ENCODE measurements around the gene ASTN2.
A peak's percentile ranks its signal among the peaks of the same experiment; 100 is the strongest.

The ASTN2 gene

GRCh38 chr9:116389541-116390302 is 1025.1 kb downstream of the ASTN2 start:
- no peak for TF ChIP-seq CTCF (IDR thresholded peaks at IDR 0.05; ENCODE audit: low read depth, low read length, missing control alignments)
- Histone ChIP-seq H3K27me3 (replicated peaks) (no peaks in the 10 kb centered on the region), H3K36me3 (replicated peaks) (peaks cover 91% of the 10 kb centered on the region), H3K27ac (no peak overlapping the region), H3K4me3 (ENCODE audit: low read depth, low read length) (no peak overlapping the region)
- in situ Hi-C loops (cut with HindIII; ENCODE audit: low pct_ligation_motif_present, low sequenced_read_pairs): no loop called here
- DNase-seq: no peak

- Histone ChIP-seq H3K27me3 (replicated peaks) (no peaks in the 10 kb centered on the region), H3K36me3 (replicated peaks) (peaks cover 87% of the 10 kb centered on the region), H3K4me3 (ENCODE audit: low read depth, low read length) (no peak overlapping the region), H3K27ac (no peak overlapping the region)
- no peak for DNase-seq
- TF ChIP-seq CTCF (IDR thresholded peaks at IDR 0.05; ENCODE audit: low read depth, low read length, missing control alignments): no peak
- in situ Hi-C loops (cut with HindIII; ENCODE audit: low pct_ligation_motif_present, low sequenced_read_pairs): no loop called here
These were observed 1026.7 kb downstream of the ASTN2 start for GRCh38 chr9:116387934-116388698.

- peak; percentile 35 for DNase-seq
- TF ChIP-seq CTCF (IDR thresholded peaks at IDR 0.05; ENCODE audit: low read depth, low read length, missing control alignments): no peak
- H3K27ac ChIP-seq: no peak overlapping the region
- peaks cover 88% of the 10 kb centered on the region for H3K36me3 ChIP-seq (replicated peaks)
- in situ Hi-C loops (cut with HindIII; ENCODE audit: low pct_ligation_motif_present, low sequenced_read_pairs): no loop called here
- H3K4me3 ChIP-seq (ENCODE audit: low read depth, low read length): no peak overlapping the region
- no peaks in the 10 kb centered on the region for H3K27me3 ChIP-seq (replicated peaks)
These were observed 1030.9 kb downstream of the ASTN2 start for GRCh38 chr9:116383936-116384335.

- TF ChIP-seq CTCF (IDR thresholded peaks at IDR 0.05; ENCODE audit: low read depth, low read length, missing control alignments): no peak
- in situ Hi-C loops (cut with HindIII; ENCODE audit: low pct_ligation_motif_present, low sequenced_read_pairs): no loop called here
- Histone ChIP-seq H3K27me3 (replicated peaks) (no peaks in the 10 kb centered on the region), H3K27ac (no peak overlapping the region), H3K36me3 (replicated peaks) (peaks cover 88% of the 10 kb centered on the region), H3K4me3 (ENCODE audit: low read depth, low read length) (no peak overlapping the region)
- no peak for DNase-seq
These were observed 1031.7 kb downstream of the ASTN2 start for GRCh38 chr9:116383133-116383532.

- Histone ChIP-seq H3K4me3 (ENCODE audit: low read depth, low read length) (no peak overlapping the region), H3K27me3 (replicated peaks) (no peaks in the 10 kb centered on the region), H3K27ac (no peak overlapping the region), H3K36me3 (replicated peaks) (peaks cover 86% of the 10 kb centered on the region)
- DNase-seq: no peak
- in situ Hi-C loops (cut with HindIII; ENCODE audit: low pct_ligation_motif_present, low sequenced_read_pairs): no loop called here
- TF ChIP-seq CTCF (IDR thresholded peaks at IDR 0.05; ENCODE audit: low read depth, low read length, missing control alignments): no peak
These were observed 1032.8 kb downstream of the ASTN2 start for GRCh38 chr9:116382053-116382452.

All from brain microvascular endothelial cell (primary cell).